ENCODE data around the gene AGT. TPM values are rescaled to one million over a fixed set of nuclear protein-coding genes. Genes with fewer than 3 reads are reported as not detected.

AGT gene
- total and polyA plus RNA-seq, 7 donors: 9.2 to 187 (median 38.0) TPM

GRCh38 chr1:230749150-230749549 lies 35.2 kb upstream of the AGT start:
- H3K4me1 ChIP-seq: peaks cover 6% of the 10 kb centered on the region
- H3K9me3 ChIP-seq: no peaks in the 10 kb centered on the region
- TF ChIP-seq, protein P1, sequence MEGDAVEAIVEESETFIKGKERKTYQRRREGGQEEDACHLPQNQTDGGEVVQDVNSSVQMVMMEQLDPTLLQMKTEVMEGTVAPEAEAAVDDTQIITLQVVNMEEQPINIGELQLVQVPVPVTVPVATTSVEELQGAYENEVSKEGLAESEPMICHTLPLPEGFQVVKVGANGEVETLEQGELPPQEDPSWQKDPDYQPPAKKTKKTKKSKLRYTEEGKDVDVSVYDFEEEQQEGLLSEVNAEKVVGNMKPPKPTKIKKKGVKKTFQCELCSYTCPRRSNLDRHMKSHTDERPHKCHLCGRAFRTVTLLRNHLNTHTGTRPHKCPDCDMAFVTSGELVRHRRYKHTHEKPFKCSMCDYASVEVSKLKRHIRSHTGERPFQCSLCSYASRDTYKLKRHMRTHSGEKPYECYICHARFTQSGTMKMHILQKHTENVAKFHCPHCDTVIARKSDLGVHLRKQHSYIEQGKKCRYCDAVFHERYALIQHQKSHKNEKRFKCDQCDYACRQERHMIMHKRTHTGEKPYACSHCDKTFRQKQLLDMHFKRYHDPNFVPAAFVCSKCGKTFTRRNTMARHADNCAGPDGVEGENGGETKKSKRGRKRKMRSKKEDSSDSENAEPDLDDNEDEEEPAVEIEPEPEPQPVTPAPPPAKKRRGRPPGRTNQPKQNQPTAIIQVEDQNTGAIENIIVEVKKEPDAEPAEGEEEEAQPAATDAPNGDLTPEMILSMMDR (IDR thresholded peaks at IDR 0.05): no peak
- DNase-seq: no peak
- ATAC-seq: no peak
- 69 to 78% (median 72%) methylated on average over 12 of the region's 12 CpGs for WGBS, 3 donors
- H3K4me3 ChIP-seq: no peak overlapping the region
- no peaks in the 10 kb centered on the region for H3K36me3 ChIP-seq (ENCODE audit: insufficient read depth in 1 of 2, low read depth in 1 of 2)
- intact Hi-C loops (cut with DNase I): no loop called here
- no peak overlapping the region for H3K27ac ChIP-seq
- H3K27me3 ChIP-seq (ENCODE audit: insufficient read depth in 3 of 3, low read length in 2 of 3): no peaks in the 10 kb centered on the region

DNA sequence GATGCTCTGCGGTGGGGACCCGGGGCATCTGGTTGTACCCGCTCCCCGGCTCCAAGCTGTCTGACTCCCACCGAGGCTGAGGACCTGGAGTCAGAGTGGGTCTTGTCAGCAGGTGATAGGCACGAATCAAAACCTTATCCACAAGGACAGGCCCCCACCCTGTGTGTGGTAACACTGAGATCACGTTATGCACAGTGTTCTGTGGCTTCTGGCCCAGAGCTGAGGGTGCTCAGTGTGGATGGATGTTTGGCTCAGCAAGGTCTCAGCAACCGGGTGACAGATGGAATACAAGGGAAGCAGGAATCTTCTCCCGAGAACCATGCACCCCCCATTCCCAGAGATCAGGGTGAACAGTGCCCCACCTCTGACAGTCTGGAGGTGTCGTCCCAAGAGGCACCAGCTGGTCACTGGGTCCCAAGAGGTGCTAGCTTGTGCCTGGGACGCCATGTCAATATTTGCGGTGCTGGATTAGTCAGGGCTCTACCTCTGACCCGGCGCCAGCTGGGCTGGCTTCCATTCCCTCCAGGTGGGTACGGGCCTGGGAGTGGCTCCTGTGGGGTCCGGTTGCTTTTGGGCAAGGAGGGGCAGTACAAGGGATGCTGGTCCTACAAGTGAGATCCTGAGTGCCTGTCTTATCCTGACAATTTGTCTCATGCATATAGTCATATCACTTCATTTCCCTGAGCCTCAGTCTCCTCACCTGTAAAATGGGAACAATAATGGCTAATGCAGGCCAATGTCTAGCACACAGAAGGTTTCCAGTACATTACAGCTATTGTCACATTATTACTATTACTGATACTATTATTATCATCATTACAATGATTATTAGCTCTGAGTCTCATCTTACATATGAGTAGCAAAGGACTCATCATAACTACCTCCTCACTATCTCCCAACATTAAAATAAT lies 34.2 kb upstream of the AGT start:
- H3K27me3 ChIP-seq (ENCODE audit: insufficient read depth in 3 of 3, low read length in 2 of 3): no peaks in the 10 kb centered on the region
- H3K36me3 ChIP-seq (ENCODE audit: insufficient read depth in 1 of 2, low read depth in 1 of 2): no peaks in the 10 kb centered on the region
- no peaks in the 10 kb centered on the region for H3K9me3 ChIP-seq
- ATAC-seq (no peak), DNase-seq (no peak)
- TF ChIP-seq, protein P1 (IDR thresholded peaks at IDR 0.05): no peak
- intact Hi-C loops (cut with DNase I): no loop called here
- no peak overlapping the region for H3K4me3 ChIP-seq
- H3K27ac ChIP-seq: no peak overlapping the region
- peaks cover under 1% of the 10 kb centered on the region for H3K4me1 ChIP-seq
- WGBS, 3 donors: 72 to 84% (median 73%) methylated on average over 16 of the region's 16 CpGs

GRCh38 chr1:230747127-230747730 lies 33.3 kb upstream of the AGT start, which contains the start of gene CAPN9:
Gene CAPN9 (plus strand): TSS chr1:230747388. CDS start chr1:230747497, 109 bp downstream.
- intact Hi-C loops (cut with DNase I): no loop called here
- 81 to 86% (median 83%) methylated on average over 14 of the region's 14 CpGs for WGBS, 3 donors
- TF ChIP-seq, protein P1 (IDR thresholded peaks at IDR 0.05): no peak

DNA sequence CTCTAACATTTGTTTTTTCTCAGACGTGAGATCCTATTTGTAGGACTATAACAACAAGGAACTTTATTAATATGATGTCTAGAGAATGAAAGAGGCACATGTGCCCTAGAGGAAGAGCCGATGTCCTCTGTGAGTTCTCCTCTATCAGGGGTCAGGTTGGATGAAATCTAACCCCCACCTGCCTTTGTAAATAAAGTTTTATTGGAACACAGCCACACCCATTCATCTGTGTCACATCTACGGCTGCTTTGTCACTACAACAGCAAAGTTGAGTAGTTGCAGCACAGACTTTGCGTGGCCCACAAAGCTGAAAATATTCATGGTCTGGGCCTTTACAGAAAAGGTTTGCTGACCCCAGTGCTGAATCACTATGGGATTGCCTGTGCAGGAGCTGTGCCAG lies 32.7 kb upstream of the AGT start:
- DNase-seq (no peak), ATAC-seq (no peak)
- WGBS, 3 donors: 91 to 93% (median 91%) methylated on average over 4 of the region's 4 CpGs
- Histone ChIP-seq H3K4me1 (no peaks in the 10 kb centered on the region), H3K4me3 (no peak overlapping the region), H3K27ac (no peak overlapping the region), H3K27me3 (ENCODE audit: insufficient read depth in 3 of 3, low read length in 2 of 3) (no peaks in the 10 kb centered on the region), H3K9me3 (no peaks in the 10 kb centered on the region), H3K36me3 (ENCODE audit: insufficient read depth in 1 of 2, low read depth in 1 of 2) (no peaks in the 10 kb centered on the region)
- TF ChIP-seq, protein P1 (IDR thresholded peaks at IDR 0.05): no peak
- intact Hi-C loops (cut with DNase I): no loop called here

More at GRCh38 chr1:230747127-230747730, 33.3 kb upstream of the AGT start, which contains the start of gene CAPN9:
- Histone ChIP-seq H3K4me1 (no peaks in the 10 kb centered on the region), H3K27me3 (ENCODE audit: insufficient read depth in 3 of 3, low read length in 2 of 3) (no peaks in the 10 kb centered on the region), H3K36me3 (ENCODE audit: insufficient read depth in 1 of 2, low read depth in 1 of 2) (no peaks in the 10 kb centered on the region), H3K9me3 (no peaks in the 10 kb centered on the region), H3K4me3 (no peak within 1 kb of the TSS), H3K27ac (no peak within 1 kb of the TSS)
- DNase-seq (no peak), ATAC-seq (no peak)
